ENCODE measurements around the gene IP6K3.

The IP6K3 gene

GRCh38 chr6:33738879-33739278, 7.8 kb downstream of the IP6K3 start:
- no peak for DNase-seq

GRCh38 chr6:33738153-33738552, 8.6 kb downstream of the IP6K3 start:
- no peak for DNase-seq

- DNase-seq: no peak
Observed at GRCh38 chr6:33737267-33738026, 9.3 kb downstream of the IP6K3 start.

- DNase-seq: no peak
Observed at GRCh38 chr6:33735216-33735615, 11.5 kb downstream of the IP6K3 start.

GRCh38 chr6:33733709-33734007, 13.0 kb downstream of the IP6K3 start:
- no peak for DNase-seq

GRCh38 chr6:33732817-33733708, 13.6 kb downstream of the IP6K3 start:
- DNase-seq: no peak

- no peak for DNase-seq
Observed at GRCh38 chr6:33732385-33732784, 14.3 kb downstream of the IP6K3 start.

GRCh38 chr6:33731751-33732282, 14.9 kb downstream of the IP6K3 start:
- DNase-seq: no peak

- no peak for DNase-seq
Observed at GRCh38 chr6:33731035-33731434, 15.7 kb downstream of the IP6K3 start.

GRCh38 chr6:33730611-33731010, 16.1 kb downstream of the IP6K3 start:
- no peak for DNase-seq

GRCh38 chr6:33729059-33729458, 17.6 kb downstream of the IP6K3 start:
- DNase-seq: no peak

- DNase-seq: no peak
Observed at GRCh38 chr6:33728438-33728837, 18.3 kb downstream of the IP6K3 start.

GRCh38 chr6:33727932-33728331, 18.8 kb downstream of the IP6K3 start:
- DNase-seq: no peak

GRCh38 chr6:33727126-33727525, 19.6 kb downstream of the IP6K3 start:
- DNase-seq: no peak

- no peak for DNase-seq
Observed at GRCh38 chr6:33726696-33727095, 20.0 kb downstream of the IP6K3 start.

GRCh38 chr6:33725891-33726673, 20.6 kb downstream of the IP6K3 start:
- DNase-seq: no peak

GRCh38 chr6:33725222-33725621, 21.5 kb downstream of the IP6K3 start:
- no peak for DNase-seq

- no peak for DNase-seq
Observed at GRCh38 chr6:33724102-33725023, 22.3 kb downstream of the IP6K3 start.

- no peak for DNase-seq
Observed at GRCh38 chr6:33723371-33724085, 23.2 kb downstream of the IP6K3 start.

GRCh38 chr6:33722103-33722623, 24.5 kb downstream of the IP6K3 start:
- DNase-seq: no peak

- no peak for DNase-seq
Observed at GRCh38 chr6:33721508-33721907, 25.2 kb downstream of the IP6K3 start.

All from stimulated activated CD4-positive, alpha-beta T cell treated with anti-CD3 and anti-CD28 coated beads, Interleukin-4, amount 100 ng/mL, for 24 hours (primary cell).